CD4-positive, alpha-beta T cell (primary cell): ENCODE results near the gene STOX2. TPM values are rescaled to one million over a fixed set of nuclear protein-coding genes. Genes with fewer than 3 reads are reported as not detected.

Source experiments
- ATAC-seq: fragments of 200-7000 bp; cut with Tn5 transposase; one replicate; pipeline ENCODE4 v1.10.0; 2022; ENCODE audit warnings: mild to moderate bottlenecking; ENCODE audit not compliant: poor library complexity
- CTCF ChIA-PET: fragments of 350-600 bp; sonication (Branson Sonifier 250); formaldehyde crosslinking; loops from one replicate; lab custom pipeline; 2021; ENCODE audit warnings: antibody characterized with exemption, inconsistent platforms; lab: Charles Lee
- POLR2A ChIA-PET: fragments of 350-600 bp; sonication (Branson Sonifier 250); formaldehyde crosslinking; loops from one replicate; lab custom pipeline; 2021; ENCODE audit warnings: antibody characterized with exemption, inconsistent platforms; lab: Charles Lee
- DNase-seq, 14 experiments: peaks; one replicate each; pipeline ENCODE4 v3.0.0-alpha.2; 2013 to 2020; ENCODE audit warnings: mixed read lengths in 2 of 14
- H3K27ac ChIP-seq, 2 donors: one replicate each; pipeline versions ENCODE4 v1.5.1 to v1.7.0; 2013; ENCODE audit warnings: low read length in 2 of 2, low read depth in 1 of 2, mild to moderate bottlenecking in 1 of 2
- H3K27me3 ChIP-seq, 2 experiments: 1 replicate in 1 of 2; 2 replicates in 1 of 2; pipeline versions ENCODE4 v1.6.1 to v1.7.0; 2013; ENCODE audit warnings: low read length in 2 of 2, control low read depth in 1 of 2, mild to moderate bottlenecking in 1 of 2, moderate library complexity in 1 of 2; ENCODE audit not compliant: insufficient read depth in 2 of 2, control insufficient read depth in 1 of 2
- H3K36me3 ChIP-seq: one replicate; pipeline ENCODE4 v1.6.1; 2013; ENCODE audit warnings: low read length, control low read depth; ENCODE audit not compliant: insufficient read depth
- H3K4me1 ChIP-seq: one replicate; pipeline ENCODE4 v1.6.1; 2013; ENCODE audit warnings: low read length, control low read depth; ENCODE audit not compliant: insufficient read depth
- H3K4me3 ChIP-seq: one replicate; pipeline ENCODE4 v1.5.1; 2013; ENCODE audit warnings: mild to moderate bottlenecking, low read length, moderate library complexity
- H3K9me3 ChIP-seq, 2 experiments: 1 replicate in 1 of 2; 2 replicates in 1 of 2; pipeline versions ENCODE4 v1.6.1 to v1.7.0; 2013; ENCODE audit warnings: low read length in 2 of 2, mild to moderate bottlenecking in 2 of 2, control low read depth in 1 of 2, moderate library complexity in 1 of 2; ENCODE audit not compliant: control insufficient read depth in 1 of 2, insufficient read depth in 1 of 2
- H3K27ac Mint-ChIP-seq: one replicate; pipeline ENCODE4 v1.8.0; 2020; ENCODE audit warnings: mixed read lengths
- H3K27me3 Mint-ChIP-seq: one replicate; pipeline ENCODE4 v1.8.0; 2021; ENCODE audit warnings: mixed read lengths
- H3K36me3 Mint-ChIP-seq: one replicate; pipeline ENCODE4 v1.8.0; 2021; ENCODE audit warnings: low read depth, mixed read lengths
- H3K4me1 Mint-ChIP-seq: one replicate; pipeline ENCODE4 v1.8.0; 2021; ENCODE audit warnings: low read depth, mixed read lengths
- H3K4me3 Mint-ChIP-seq: one replicate; pipeline ENCODE4 v1.8.0; 2020; ENCODE audit warnings: mild to moderate bottlenecking, mixed read lengths
- H3K9me3 Mint-ChIP-seq: one replicate; pipeline ENCODE4 v1.8.0; 2020; ENCODE audit warnings: mixed read lengths
- intact Hi-C, 2 experiments: fragments of 100-400 bp; cut with DNase I in 1 of 2; cut with micrococcal nuclease in 1 of 2; formaldehyde crosslinking; loops; one replicate each; pipeline versions ENCODE4 v1.15.1 to v1.9.0; 2023 to 2025; cut with DNase I, micrococcal nuclease
- total RNA-seq, 174 experiments: library from RNA in 2 of 174; stranded (reverse) in 2 of 174; gene quantifications; one replicate each; pipeline ENCODE4 v1.2.3 and lab custom pipeline; 2021 to 2026
- TF ChIP-seq, protein P1 (sequence below): fragments of 200-600 bp; IDR thresholded peaks from one replicate; pipeline ENCODE4 v1.8.0; 2022; ENCODE audit warnings: antibody characterized with exemption, mild to moderate bottlenecking

The STOX2 gene
- total RNA-seq, 2 experiments from 2014 or later, result not detected

DNA sequence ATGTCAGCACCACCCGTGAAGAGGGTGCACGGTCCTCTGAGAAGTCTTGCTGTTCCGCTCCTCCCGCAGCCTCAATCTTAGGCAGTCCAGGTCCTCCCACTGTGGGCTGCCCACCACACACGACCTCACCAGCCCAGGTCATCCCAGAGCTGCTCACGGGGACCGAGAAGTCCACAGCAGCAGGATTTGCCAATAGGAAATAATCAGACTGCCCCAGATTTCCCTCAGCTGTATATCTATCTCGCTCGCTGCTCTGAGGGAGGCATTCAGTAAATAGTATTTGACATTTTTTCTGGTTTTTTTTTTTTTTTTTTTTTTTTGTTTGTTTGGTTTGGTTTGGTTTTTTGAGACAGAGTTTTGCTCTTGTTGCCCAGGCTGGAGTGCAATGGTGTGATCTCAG, 83.8 kb downstream of the STOX2 start:
- Mint-ChIP-seq H3K4me1 (no peaks in the 10 kb centered on the region), H3K4me3 (no peak overlapping the region), H3K9me3 (no peaks in the 10 kb centered on the region), H3K27me3 (no peaks in the 10 kb centered on the region), H3K27ac (no peak overlapping the region), H3K36me3 (no peaks in the 10 kb centered on the region)
- no peaks in the 10 kb centered on the region for H3K9me3 ChIP-seq
- no peak for DNase-seq
- no peak overlapping the region for H3K27ac ChIP-seq
- ChIA-PET CTCF (interaction anchor here (1.2 kb wide), 1 partner anchor 25 kb away, joined by 3 read pairs; no protein-coding TSS in a partner anchor), POLR2A (no interaction called here)
- ATAC-seq, result no peak
- peaks cover 0 to 2% of the 10 kb centered on the region in 2 experiments for H3K27me3 ChIP-seq
- intact Hi-C loops, result no loop called here
- TF ChIP-seq, protein P1, sequence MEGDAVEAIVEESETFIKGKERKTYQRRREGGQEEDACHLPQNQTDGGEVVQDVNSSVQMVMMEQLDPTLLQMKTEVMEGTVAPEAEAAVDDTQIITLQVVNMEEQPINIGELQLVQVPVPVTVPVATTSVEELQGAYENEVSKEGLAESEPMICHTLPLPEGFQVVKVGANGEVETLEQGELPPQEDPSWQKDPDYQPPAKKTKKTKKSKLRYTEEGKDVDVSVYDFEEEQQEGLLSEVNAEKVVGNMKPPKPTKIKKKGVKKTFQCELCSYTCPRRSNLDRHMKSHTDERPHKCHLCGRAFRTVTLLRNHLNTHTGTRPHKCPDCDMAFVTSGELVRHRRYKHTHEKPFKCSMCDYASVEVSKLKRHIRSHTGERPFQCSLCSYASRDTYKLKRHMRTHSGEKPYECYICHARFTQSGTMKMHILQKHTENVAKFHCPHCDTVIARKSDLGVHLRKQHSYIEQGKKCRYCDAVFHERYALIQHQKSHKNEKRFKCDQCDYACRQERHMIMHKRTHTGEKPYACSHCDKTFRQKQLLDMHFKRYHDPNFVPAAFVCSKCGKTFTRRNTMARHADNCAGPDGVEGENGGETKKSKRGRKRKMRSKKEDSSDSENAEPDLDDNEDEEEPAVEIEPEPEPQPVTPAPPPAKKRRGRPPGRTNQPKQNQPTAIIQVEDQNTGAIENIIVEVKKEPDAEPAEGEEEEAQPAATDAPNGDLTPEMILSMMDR, result no peak
- H3K36me3 ChIP-seq, result no peaks in the 10 kb centered on the region
- H3K4me1 ChIP-seq, result no peaks in the 10 kb centered on the region
- H3K4me3 ChIP-seq, result no peak overlapping the region

DNA sequence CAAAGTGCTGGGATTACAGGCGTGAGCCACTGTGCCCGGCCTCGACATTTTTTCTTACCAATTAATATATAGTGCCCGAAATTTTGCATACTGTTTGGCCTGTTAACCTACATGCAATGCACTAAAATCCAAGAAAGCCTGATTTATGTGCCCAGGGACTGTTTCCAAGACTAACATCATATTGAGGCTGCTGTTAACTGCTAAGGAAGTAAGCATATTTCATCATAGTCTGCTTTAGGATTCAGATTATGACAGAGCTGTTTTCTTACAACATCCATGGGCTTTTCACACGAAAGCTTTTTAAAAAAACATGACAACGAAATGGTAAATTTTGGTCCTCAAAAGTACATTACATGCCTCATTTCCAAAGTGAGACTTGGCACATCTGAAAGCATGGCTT, 84.4 kb downstream of the STOX2 start:
- intact Hi-C loops, result no loop called here
- no peak overlapping the region for H3K27ac Mint-ChIP-seq
- no peaks in the 10 kb centered on the region for H3K27me3 Mint-ChIP-seq
- no peak overlapping the region for H3K4me3 Mint-ChIP-seq
- Histone ChIP-seq H3K4me3 (no peak overlapping the region), H3K4me1 (no peaks in the 10 kb centered on the region), H3K9me3 (no peaks in the 10 kb centered on the region), H3K27me3 (peaks cover 0 to 8% of the 10 kb centered on the region in 2 experiments), H3K27ac (no peak overlapping the region), H3K36me3 (no peaks in the 10 kb centered on the region)
- no peaks in the 10 kb centered on the region for H3K4me1 Mint-ChIP-seq
- CTCF ChIA-PET, result interaction anchor here (1.2 kb wide), 1 partner anchor 25 kb away, joined by 3 read pairs; no protein-coding TSS in a partner anchor
- peak in 2 of 14 experiments; percentile 16 to 23 for DNase-seq
- H3K36me3 Mint-ChIP-seq, result no peaks in the 10 kb centered on the region
- no peaks in the 10 kb centered on the region for H3K9me3 Mint-ChIP-seq
- POLR2A ChIA-PET, result no interaction called here
- no peak for ATAC-seq
- TF ChIP-seq, protein P1, result no peak

DNA sequence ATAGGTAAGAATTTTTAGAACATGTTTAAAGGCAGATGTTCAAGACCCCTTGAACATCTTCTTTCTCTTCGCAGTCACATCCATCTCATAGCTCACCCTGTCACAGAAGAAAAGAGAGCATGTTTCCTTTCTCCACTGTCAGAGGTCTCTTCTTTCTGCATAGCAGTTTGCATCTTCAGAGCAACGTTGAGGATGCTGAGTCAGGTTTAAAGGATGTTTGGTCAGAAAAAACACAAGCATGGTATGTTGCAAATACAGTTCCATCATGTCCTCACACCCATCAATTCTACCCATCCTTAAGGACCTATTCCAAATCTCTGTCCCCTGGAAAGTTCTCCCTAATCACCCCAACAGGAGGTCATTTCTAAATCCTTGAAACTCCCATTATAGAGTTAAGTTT, 84.8 kb downstream of the STOX2 start:
- no peaks in the 10 kb centered on the region for H3K9me3 Mint-ChIP-seq
- H3K36me3 Mint-ChIP-seq, result no peaks in the 10 kb centered on the region
- no peak for ATAC-seq
- no peaks in the 10 kb centered on the region for H3K36me3 ChIP-seq
- no peaks in the 10 kb centered on the region for H3K4me1 Mint-ChIP-seq
- TF ChIP-seq, protein P1, result no peak
- H3K9me3 ChIP-seq, result no peaks in the 10 kb centered on the region
- no peak overlapping the region for H3K27ac ChIP-seq
- H3K4me3 ChIP-seq, result no peak overlapping the region
- ChIA-PET CTCF (no interaction called here), POLR2A (no interaction called here)
- peaks cover 0 to 8% of the 10 kb centered on the region in 2 experiments for H3K27me3 ChIP-seq
- DNase-seq, result no peak
- no peak overlapping the region for H3K4me3 Mint-ChIP-seq
- no peaks in the 10 kb centered on the region for H3K4me1 ChIP-seq
- no peak overlapping the region for H3K27ac Mint-ChIP-seq
- H3K27me3 Mint-ChIP-seq, result no peaks in the 10 kb centered on the region
- intact Hi-C loops, result no loop called here
